D721Med (cell line): ENCODE data around the gene TARS3.
"Not testable (repeated sequence)": the region's sequence is repeated elsewhere in the genome, so short reads cannot be mapped to it uniquely, and the experiment has no call there.

ENCODE experiments used
- DNase-seq: peaks from one replicate; pipeline ENCODE4 v3.0.0; 2011; ENCODE audit warnings: low spot score; ENCODE audit not compliant: insufficient read length
- FAIRE-seq: peaks from 2 replicates; lab custom pipeline; 2011; peaks lifted over from hg19 to GRCh38; lab: Jason Lieb, UNC
- TF ChIP-seq, protein P1 (sequence below): IDR thresholded peaks from 2 replicates; pipeline ENCODE4 v1.5.1; 2012; ENCODE audit warnings: mild to moderate bottlenecking, control low read depth; ENCODE audit not compliant: insufficient read depth; ENCODE audit errors: missing control alignments

TARS3 gene

DNA sequence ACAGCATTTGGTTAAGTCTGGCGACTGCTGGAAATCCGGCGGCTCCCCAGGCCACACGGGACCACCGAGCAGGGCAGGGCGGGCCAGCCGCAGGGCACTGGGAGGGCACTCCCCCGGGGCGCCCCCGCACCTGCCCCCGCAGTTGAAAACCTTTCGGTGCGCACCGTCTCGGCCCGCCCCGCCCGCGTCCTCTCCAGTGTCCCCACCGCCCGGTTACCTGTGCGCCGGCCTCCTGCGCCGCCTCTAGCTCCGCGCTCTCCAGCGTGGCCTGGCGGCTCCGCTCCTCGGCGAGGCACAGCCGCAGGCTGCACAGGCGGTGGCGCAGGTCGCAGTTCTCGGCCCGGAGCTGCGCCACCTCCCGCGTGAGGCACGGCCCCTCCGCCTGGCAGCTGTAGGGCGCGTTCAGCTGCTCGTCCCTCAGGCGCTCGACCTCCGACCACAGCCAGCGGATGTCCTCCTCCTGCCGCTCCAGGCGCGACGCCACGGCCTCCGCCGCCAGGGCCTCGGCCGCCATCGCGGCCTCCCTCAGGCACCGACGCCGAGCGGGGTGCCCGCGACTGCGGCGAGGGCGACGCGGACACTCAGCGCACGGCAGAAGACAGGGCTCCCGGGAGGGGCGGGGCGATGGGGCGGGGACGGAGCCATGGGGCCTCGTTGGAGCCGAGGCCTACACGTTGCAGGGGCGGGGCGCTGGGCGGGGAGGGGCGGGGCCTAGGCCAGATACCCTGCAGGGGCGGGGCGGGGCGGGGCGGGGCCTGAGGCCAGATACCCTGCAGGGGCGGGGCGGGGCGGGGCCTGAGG is at the start of gene TARS3:
TSS of gene TARS3 (minus strand) at position 600 of the 801 bp plus-strand sequence. CDS start at position 514, 86 bp downstream.
- TF ChIP-seq, protein P1, sequence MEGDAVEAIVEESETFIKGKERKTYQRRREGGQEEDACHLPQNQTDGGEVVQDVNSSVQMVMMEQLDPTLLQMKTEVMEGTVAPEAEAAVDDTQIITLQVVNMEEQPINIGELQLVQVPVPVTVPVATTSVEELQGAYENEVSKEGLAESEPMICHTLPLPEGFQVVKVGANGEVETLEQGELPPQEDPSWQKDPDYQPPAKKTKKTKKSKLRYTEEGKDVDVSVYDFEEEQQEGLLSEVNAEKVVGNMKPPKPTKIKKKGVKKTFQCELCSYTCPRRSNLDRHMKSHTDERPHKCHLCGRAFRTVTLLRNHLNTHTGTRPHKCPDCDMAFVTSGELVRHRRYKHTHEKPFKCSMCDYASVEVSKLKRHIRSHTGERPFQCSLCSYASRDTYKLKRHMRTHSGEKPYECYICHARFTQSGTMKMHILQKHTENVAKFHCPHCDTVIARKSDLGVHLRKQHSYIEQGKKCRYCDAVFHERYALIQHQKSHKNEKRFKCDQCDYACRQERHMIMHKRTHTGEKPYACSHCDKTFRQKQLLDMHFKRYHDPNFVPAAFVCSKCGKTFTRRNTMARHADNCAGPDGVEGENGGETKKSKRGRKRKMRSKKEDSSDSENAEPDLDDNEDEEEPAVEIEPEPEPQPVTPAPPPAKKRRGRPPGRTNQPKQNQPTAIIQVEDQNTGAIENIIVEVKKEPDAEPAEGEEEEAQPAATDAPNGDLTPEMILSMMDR, result no peak
- DNase-seq (peak; percentile 82), FAIRE-seq (no peak)

DNA sequence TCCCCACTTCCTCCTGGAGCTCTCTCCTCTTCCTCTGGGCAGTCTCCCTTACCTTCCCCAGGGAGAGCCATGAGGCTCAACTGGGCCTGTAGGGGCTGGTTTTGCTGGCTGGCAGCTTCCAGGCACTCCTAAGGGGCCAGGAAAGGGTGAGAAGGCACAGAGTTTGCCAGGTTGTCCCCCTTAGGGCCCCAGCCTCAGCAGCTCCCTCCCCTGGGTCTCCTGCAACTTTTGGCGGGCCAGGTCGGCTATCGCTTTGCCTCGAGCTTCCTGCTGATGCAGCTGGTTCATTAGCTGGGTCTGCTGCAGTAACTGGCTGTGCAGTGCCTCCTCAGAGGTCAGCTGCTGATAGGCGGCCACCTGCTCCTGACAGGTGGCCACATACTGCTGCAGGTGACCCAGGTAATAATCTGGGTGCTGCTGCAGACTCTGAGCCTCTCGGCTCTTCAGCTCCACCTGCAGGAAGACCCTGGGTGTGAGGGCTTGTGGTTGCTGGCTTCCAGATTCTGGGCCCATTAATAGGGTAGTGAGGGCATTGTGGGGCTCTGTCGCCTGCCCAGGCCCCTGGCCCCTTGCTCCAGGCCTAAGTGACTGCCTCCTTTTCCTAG is 49.3 kb upstream of the TARS3 start:
- DNase-seq, result no peak
- TF ChIP-seq, protein P1, result peak; percentile 14
- FAIRE-seq, result no peak

DNA sequence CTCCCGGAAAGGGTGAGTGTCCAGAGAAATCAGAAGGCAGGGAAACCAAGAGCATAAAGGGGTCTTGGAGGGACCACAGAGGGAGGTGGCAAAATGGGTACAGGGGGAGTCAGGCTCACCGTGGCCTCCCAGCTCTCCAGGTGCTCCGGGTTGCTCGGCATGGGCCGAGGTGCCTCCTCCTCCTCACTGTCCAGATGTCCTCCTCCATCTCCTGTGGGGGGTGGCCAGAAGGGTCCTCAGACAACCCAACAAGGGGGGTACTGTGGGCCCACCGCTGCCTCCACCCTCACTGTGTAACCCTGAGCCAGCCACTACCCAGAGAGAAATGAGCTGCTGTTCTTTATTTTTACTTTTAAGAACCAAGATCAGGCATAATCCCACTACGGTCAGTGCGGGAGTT is 48.6 kb upstream of the TARS3 start:
- FAIRE-seq (no peak), DNase-seq (no peak)
- TF ChIP-seq, protein P1, result no peak

DNA sequence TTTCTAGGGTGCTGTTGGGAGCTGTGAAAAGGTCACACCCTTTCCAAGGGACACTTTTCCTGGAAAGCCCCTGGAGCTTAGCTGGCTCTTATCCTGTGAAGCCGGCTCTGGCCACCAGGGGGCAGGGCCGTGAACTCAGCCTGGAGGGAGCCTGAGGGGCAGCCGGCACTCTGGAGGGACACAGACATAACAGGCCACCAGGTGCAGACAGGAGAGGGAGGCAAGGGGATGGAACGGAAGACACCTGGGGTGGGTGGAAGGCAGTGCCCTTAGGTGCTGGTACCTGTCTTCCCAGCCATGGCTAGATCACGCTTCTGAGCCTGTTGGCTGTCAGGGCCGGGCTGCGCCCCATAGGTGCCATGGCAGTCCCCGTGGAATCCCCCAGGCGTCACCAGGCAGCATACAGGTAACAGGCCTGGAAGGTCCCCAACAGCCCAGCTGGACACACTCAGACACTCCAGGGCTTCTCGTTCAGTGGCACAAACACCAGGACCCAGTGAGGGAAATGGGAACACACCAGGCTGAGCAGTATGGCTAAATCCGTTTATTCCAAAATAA is 42.9 kb upstream of the TARS3 start:
- FAIRE-seq, DNase-seq: not testable (repeated sequence)

DNA sequence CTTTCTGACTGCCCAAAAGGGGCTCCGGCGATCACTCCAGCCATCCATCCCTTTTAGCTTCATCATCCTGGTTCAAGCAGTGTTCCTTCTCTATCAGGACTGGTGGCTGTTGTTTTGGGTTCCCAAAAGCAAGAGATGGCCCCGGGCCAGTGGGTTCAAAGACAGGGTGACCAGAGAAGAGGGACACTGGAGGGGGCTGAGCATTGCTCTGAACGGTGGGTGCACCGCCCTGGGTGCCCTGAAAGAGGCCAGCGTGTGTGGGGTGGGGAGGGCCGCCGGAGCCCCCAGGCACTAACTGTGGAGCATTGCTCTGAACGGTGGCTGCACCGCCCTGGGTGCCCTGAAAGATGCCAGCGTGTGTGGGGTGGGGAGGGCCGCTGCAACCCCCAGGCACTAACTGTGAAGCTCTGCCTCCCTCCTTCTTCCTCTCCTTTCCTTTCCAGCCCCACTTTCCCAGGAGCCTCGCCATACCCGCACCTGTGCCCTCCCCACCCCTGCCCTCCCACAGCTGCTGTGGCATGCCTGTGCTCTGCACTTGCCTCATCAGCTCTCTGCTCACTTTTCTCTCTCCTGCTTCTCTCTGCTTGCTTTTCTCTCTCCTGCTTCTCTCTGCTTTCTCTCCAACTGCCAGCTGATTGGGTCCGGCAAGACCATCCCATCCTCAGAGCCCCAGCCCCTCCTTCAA is 41.6 kb upstream of the TARS3 start:
- no peak for FAIRE-seq
- TF ChIP-seq, protein P1, result no peak
- no peak for DNase-seq

DNA sequence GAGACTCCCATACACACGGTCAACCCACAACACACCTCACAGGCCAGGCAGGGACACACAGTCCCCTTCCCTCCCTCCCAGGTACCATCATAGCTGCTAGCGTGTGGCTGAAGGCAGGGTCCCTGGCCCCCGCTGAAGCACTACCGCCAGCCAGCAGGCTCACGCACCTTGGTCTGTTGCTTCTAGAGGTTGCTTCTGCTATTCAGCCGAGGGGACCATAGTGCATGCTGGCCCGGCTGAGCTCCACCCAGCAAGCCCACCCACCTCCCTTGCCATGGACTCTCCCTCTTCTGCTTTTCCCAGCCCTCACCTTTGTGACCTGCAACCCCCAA is 41.0 kb upstream of the TARS3 start:
- FAIRE-seq, DNase-seq: not testable (repeated sequence)

DNA sequence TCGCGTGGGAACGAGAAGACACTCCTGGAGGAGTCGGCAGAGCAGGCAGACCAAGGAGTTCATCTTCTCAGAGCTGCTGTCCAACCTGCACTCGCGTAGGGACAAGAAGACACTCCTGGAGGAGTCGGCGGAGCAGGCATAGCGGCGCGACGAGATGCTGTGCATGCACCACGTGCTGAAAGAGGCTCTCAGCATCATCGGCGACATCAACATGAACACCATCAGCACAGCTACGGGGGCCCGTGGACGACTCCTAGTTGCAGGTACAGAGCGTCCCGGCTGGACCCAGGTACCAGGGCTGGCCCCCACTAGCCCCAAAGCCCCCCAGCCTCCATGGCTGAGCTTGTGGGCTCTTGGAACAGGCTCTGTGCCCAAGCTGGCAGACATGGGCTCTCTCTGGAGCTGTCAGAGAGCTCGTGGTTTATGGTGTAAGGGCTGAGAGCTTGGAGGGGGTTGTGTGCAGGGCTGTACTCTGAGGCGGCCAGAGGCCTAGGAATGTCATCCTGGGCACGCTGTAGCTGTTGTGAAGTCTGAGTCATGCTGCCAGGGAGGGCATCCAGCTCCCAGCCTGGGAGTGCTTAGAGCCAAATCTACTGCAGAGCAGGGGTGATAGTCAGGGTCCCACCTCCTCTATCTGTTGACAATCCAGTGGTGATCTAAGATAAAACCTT is 40.5 kb upstream of the TARS3 start:
- not testable (repeated sequence) for FAIRE-seq

DNA sequence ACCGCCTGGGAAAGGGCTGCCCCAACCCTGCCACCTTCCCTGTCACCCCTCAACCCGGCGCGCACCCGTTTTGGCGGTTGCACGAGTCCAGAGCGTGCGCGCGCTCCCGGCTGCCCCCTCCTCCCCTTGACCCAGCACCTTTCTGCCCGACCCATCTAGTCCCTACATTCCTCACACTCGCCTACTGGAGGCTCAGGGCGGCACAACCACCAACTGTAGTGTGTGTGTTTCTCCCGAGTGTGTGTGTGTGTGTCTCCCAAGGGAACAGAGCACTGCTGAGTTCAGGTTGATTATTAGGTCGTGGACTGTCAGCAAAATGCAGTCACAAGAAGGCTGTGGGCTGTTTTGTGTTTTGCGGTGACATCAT is 22.4 kb upstream of the TARS3 start:
- DNase-seq, FAIRE-seq: not testable (repeated sequence)

More for the DNA sequence above, 40.5 kb upstream of the TARS3 start:
- not testable (repeated sequence) for DNase-seq

DNA sequence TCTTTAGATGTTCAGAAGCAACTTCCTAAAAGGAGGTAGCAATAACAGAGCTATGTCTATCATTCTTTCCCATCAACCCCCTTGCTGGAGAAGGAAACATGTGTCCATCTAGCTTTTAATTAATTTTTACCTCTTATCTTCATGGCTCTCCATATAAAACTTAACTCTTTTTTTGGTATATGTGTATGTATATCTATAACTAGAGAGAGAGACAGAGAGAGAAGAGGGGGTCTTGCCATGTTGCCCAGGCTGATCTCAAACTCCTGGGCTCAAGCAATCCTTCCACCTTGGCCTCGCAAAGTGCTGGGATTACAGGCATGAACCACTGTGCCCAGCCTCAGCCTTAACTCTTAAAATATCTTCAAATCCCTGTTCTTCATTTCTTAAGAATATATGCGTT is 10.6 kb upstream of the TARS3 start:
- not testable (repeated sequence) for DNase-seq, FAIRE-seq
